H1 (cell line): ENCODE data around the gene SIDT1. TPM values are rescaled to one million over a fixed set of nuclear protein-coding genes. Genes with fewer than 3 reads are reported as not detected.
A peak's percentile ranks its signal among the peaks of the same experiment; 100 is the strongest.

Source experiments
- CTCF ChIA-PET: fragments of 300-600 bp; sonication (Branson Sonifier 250); formaldehyde crosslinking; loops from one replicate; lab custom pipeline; 2021; ENCODE audit not compliant: partially characterized antibody; lab: Charles Lee
- POLR2A ChIA-PET: fragments of 300-600 bp; sonication (Branson Sonifier 250); formaldehyde crosslinking; loops from one replicate; lab custom pipeline; 2021; ENCODE audit warnings: inconsistent platforms; ENCODE audit not compliant: partially characterized antibody; lab: Charles Lee
- DNase-seq, 2 experiments: peaks; one replicate each; pipeline versions ENCODE4 v3.0.0 to v3.0.0-alpha.2; 2010 to 2022; ENCODE audit warnings: low spot score in 2 of 2, low read depth in 1 of 2, mixed read lengths in 1 of 2
- FAIRE-seq: peaks from 2 replicates; lab custom pipeline; 2011; peaks lifted over from hg19 to GRCh38; lab: Jason Lieb, UNC
- H2AFZ ChIP-seq: 2 replicates; pipeline ENCODE4 v1.8.1; 2012; ENCODE audit warnings: low read length, inconsistent platforms
- H2AK5ac ChIP-seq: 2 replicates; pipeline ENCODE4 v1.6.1; 2013; ENCODE audit warnings: low read depth, low read length
- H2BK120ac ChIP-seq: replicated peaks from 2 replicates; pipeline ENCODE3; 2013; ENCODE audit warnings: low read depth, low read length, inconsistent platforms
- H2BK12ac ChIP-seq: 2 replicates; pipeline ENCODE4 v1.6.1; 2013; ENCODE audit warnings: low read depth, low read length
- H2BK15ac ChIP-seq: 2 replicates; pipeline ENCODE4 v1.6.1; 2013; ENCODE audit warnings: low read length
- H2BK20ac ChIP-seq: 2 replicates; pipeline ENCODE4 v1.6.1; 2013; ENCODE audit warnings: low read length
- H2BK5ac ChIP-seq: 2 replicates; pipeline ENCODE4 v1.6.1; 2013; ENCODE audit warnings: low read depth, low read length
- H3K14ac ChIP-seq: 2 replicates; pipeline ENCODE4 v1.6.1; 2013; ENCODE audit warnings: inconsistent platforms; ENCODE audit not compliant: insufficient read length
- H3K18ac ChIP-seq: 2 replicates; pipeline ENCODE4 v1.6.1; 2013; ENCODE audit warnings: low read length; ENCODE audit errors: extremely low read depth
- H3K23ac ChIP-seq: 2 replicates; pipeline ENCODE4 v1.6.1; 2013; ENCODE audit warnings: inconsistent platforms; ENCODE audit not compliant: insufficient read length
- H3K23me2 ChIP-seq: 2 replicates; pipeline ENCODE4 v1.6.1; 2013; ENCODE audit warnings: low read depth, low read length
- H3K27ac ChIP-seq: 2 replicates; pipeline ENCODE4 v1.6.1; 2011; ENCODE audit warnings: low read depth, low read length, inconsistent platforms
- H3K27me3 ChIP-seq, 4 experiments: replicated peaks in 1 of 4; 1 replicate in 1 of 4; 2 replicates in 3 of 4; pipeline versions ENCODE4 v1.6.1 to v1.8.1; 2011 to 2013; ENCODE audit warnings: low read length in 3 of 4, mild to moderate bottlenecking in 3 of 4, inconsistent platforms in 2 of 4, mixed read lengths in 2 of 4, moderate library complexity in 1 of 4; ENCODE audit not compliant: control insufficient read depth in 3 of 4, insufficient read depth in 3 of 4; ENCODE audit errors: extremely low read depth in 1 of 4
- H3K36me3 ChIP-seq, 4 experiments: 2 replicates each; pipeline versions ENCODE4 v1.6.1 to v1.8.1; 2011 to 2013; ENCODE audit warnings: mild to moderate bottlenecking in 4 of 4, low read length in 3 of 4, moderate library complexity in 2 of 4, control low read depth in 1 of 4, inconsistent platforms in 1 of 4; ENCODE audit not compliant: insufficient read depth in 4 of 4, control insufficient read depth in 2 of 4
- H3K4ac ChIP-seq: replicated peaks from 2 replicates; pipeline ENCODE3; 2013; ENCODE audit warnings: low read length, low read depth, mixed read lengths, inconsistent platforms; ENCODE audit not compliant: insufficient read length
- H3K4me1 ChIP-seq, 4 experiments: replicated peaks in 1 of 4; 1 replicate in 1 of 4; 2 replicates in 3 of 4; pipeline versions ENCODE4 v1.6.1 to v1.8.1; 2011 to 2013; ENCODE audit warnings: low read length in 3 of 4, inconsistent platforms in 2 of 4, mixed read lengths in 1 of 4; ENCODE audit not compliant: insufficient read depth in 4 of 4, control insufficient read depth in 3 of 4
- H3K4me2 ChIP-seq, 2 experiments: 2 replicates each; pipeline versions ENCODE4 v1.6.1 to v1.8.1; 2011 to 2013; ENCODE audit warnings: low read depth in 2 of 2, low read length in 2 of 2, control low read depth in 1 of 2, inconsistent platforms in 1 of 2, mild to moderate bottlenecking in 1 of 2; ENCODE audit not compliant: insufficient read depth in 1 of 2
- H3K4me3 ChIP-seq, 4 experiments: fragments of 200-600, 300-600 bp in 1 of 4; sonication (generic), shearing (Covaris generic), sonication (Bioruptor Twin) in 1 of 4; 2 replicates each; pipeline versions ENCODE4 v1.5.1 to v1.8.1; 2011 to 2016; ENCODE audit warnings: low read length in 4 of 4, low read depth in 3 of 4, control low read depth in 2 of 4, inconsistent platforms in 2 of 4, mild to moderate bottlenecking in 2 of 4, mixed read lengths in 1 of 4, moderate library complexity in 1 of 4; ENCODE audit not compliant: insufficient read depth in 2 of 4; ENCODE audit errors: extremely low read depth in 1 of 4
- H3K56ac ChIP-seq: replicated peaks from 2 replicates; pipeline ENCODE3; 2013; ENCODE audit warnings: low read depth, mild to moderate bottlenecking, mixed read lengths, low read length, inconsistent platforms; ENCODE audit not compliant: insufficient read length
- H3K79me1 ChIP-seq: 2 replicates; pipeline ENCODE4 v1.6.1; 2013; ENCODE audit warnings: low read depth, low read length, control low read depth
- H3K79me2 ChIP-seq, 2 experiments: 2 replicates each; pipeline versions ENCODE4 v1.6.1 to v1.8.1; 2012 to 2013; ENCODE audit warnings: low read length in 2 of 2, mild to moderate bottlenecking in 2 of 2, inconsistent platforms in 1 of 2; ENCODE audit not compliant: insufficient read depth in 2 of 2, control insufficient read depth in 1 of 2
- H3K9ac ChIP-seq, 4 experiments: replicated peaks in 1 of 4; 1 replicate in 1 of 4; 2 replicates in 3 of 4; pipeline versions ENCODE4 v1.6.1 to v1.8.1; 2011 to 2013; ENCODE audit warnings: low read depth in 3 of 4, low read length in 3 of 4, control low read depth in 2 of 4, mild to moderate bottlenecking in 2 of 4, moderate library complexity in 2 of 4, inconsistent platforms in 1 of 4; ENCODE audit errors: extremely low read depth in 1 of 4
- H3K9me3 ChIP-seq, 2 experiments: 2 replicates each; pipeline versions ENCODE4 v1.6.1 to v1.8.1; 2012 to 2013; ENCODE audit warnings: mild to moderate bottlenecking in 2 of 2, moderate library complexity in 2 of 2, control low read depth in 1 of 2, inconsistent platforms in 1 of 2, low read depth in 1 of 2, low read length in 1 of 2, mixed read lengths in 1 of 2; ENCODE audit not compliant: insufficient read depth in 2 of 2
- H4K20me1 ChIP-seq, 2 experiments: replicated peaks in 1 of 2; 2 replicates each; pipeline versions ENCODE3 to v1.8.1; 2011 to 2013; ENCODE audit warnings: inconsistent platforms in 2 of 2, low read length in 2 of 2, mild to moderate bottlenecking in 1 of 2; ENCODE audit not compliant: insufficient read depth in 2 of 2, control insufficient read depth in 1 of 2
- H4K5ac ChIP-seq: 2 replicates; pipeline ENCODE4 v1.6.1; 2013; ENCODE audit warnings: low read length, low read depth, mixed read lengths, inconsistent platforms; ENCODE audit not compliant: insufficient read length
- H4K8ac ChIP-seq: 2 replicates; pipeline ENCODE4 v1.8.0; 2013; ENCODE audit warnings: mild to moderate bottlenecking, moderate library complexity, low read length, inconsistent platforms; ENCODE audit not compliant: insufficient read depth; ENCODE audit errors: extremely low read depth
- H4K91ac ChIP-seq: replicated peaks from 2 replicates; pipeline ENCODE3; 2013; ENCODE audit warnings: low read length, mixed read lengths, inconsistent platforms; ENCODE audit not compliant: insufficient read length
- BACH1 ChIP-seq: IDR thresholded peaks from 2 replicates; pipeline ENCODE4 v1.6.1; 2012; ENCODE audit warnings: low read length, improper control_type of control experiment
- EZH2 ChIP-seq: fragments of 200-600 bp; sonication (generic); IDR thresholded peaks from 2 replicates; pipeline ENCODE4 v1.7.1; 2012; ENCODE audit warnings: low read depth, mild to moderate bottlenecking, moderate library complexity, low read length, inconsistent platforms; ENCODE audit not compliant: severe bottlenecking
- WGBS, 2 experiments: shearing (Covaris generic) in 1 of 2; methylation state at CpG; one replicate each; pipeline versions ENCODE4 v1.1.6 to v1.1.7; 2013 to 2015; ENCODE audit warnings: low lambda C conversion rate in 2 of 2, mixed read lengths in 2 of 2, inconsistent platforms in 1 of 2, low coverage in 1 of 2, missing lambda C conversion rate in 1 of 2; ENCODE audit not compliant: insufficient replicate concordance in 2 of 2, insufficient coverage in 1 of 2, insufficient read length in 1 of 2; ENCODE audit errors: extremely low coverage in 1 of 2, missing lambda C conversion rate in 1 of 2; 5-methylcytosine and 5-hydroxymethylcytosine counted together
- polyA plus RNA-seq, 7 experiments: library from polyadenylated mRNA; depleted of rRNA in 3 of 7; stranded (reverse) in 5 of 7; unstranded in 2 of 7; fragments of >200 nt in 5 of 7; fragments of 200-250 nt in 2 of 7; gene quantifications; 1 replicate in 5 of 7; 2 replicates in 1 of 7; 4 replicates in 1 of 7; pipeline versions ENCODE4 v1.2.1 to v1.2.3, GENCODE V29; 2011 to 2013; ENCODE audit warnings: missing spikeins in 2 of 7, mixed read lengths in 2 of 7
- total RNA-seq: library from RNA; stranded (reverse); fragmentation: NEBNext Ultra II Directional; extraction: Animal tissue kit (Norgen Biotek cat#: 25700); gene quantifications from 2 replicates; pipeline ENCODE4 v1.2.1, GENCODE V29; 2021

Gene SIDT1
- total and polyA plus RNA-seq, 2 of the 8 experiments (the other 6 are each of a cell fraction or from before 2014, with no cell fraction given) = 0.06 TPM; not detected in 1

DNA sequence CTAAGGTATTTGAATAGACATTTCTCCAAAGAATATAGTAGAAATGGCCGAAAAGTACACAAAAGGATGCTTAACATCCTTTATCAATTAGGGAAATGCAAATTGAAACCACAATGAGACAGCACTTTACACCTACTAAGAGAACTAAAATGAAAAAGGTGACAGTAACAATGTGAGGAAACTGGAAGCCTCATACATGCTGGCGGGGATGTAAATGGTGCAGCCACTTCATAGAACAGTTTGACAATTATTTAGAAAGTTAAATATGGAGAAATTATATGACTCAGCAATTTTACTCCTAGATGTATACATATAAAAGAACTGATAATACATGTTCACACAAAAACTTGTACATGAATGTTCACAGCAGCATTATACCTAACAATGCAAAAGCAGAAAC lies 30.8 kb upstream of the SIDT1 start:
- H3K27me3 ChIP-seq = no peaks in the 10 kb centered on the region
- no peak overlapping the region for H3K9ac ChIP-seq
- H3K4me3 ChIP-seq = no peak overlapping the region
- DNase-seq (no peak), FAIRE-seq (no peak)
- H3K4ac ChIP-seq = no peak overlapping the region
- H2AFZ ChIP-seq = no peak overlapping the region
- H4K5ac ChIP-seq = no peak overlapping the region
- H2BK20ac ChIP-seq = no peak overlapping the region
- H3K27ac ChIP-seq = no peak overlapping the region
- H2BK12ac ChIP-seq = no peak overlapping the region
- no peak overlapping the region for H3K14ac ChIP-seq
- ChIA-PET CTCF (interaction anchor here (1.6 kb wide), 1 partner anchor 9 kb away, joined by 6 read pairs; no protein-coding TSS in a partner anchor), POLR2A (no interaction called here)
- no peak overlapping the region for H2BK15ac ChIP-seq
- H3K18ac ChIP-seq = no peak overlapping the region
- TF ChIP-seq EZH2 (no peak), BACH1 (peak; percentile 83)
- WGBS, 2 experiments = 85% methylated on average over 2 of the region's 2 CpGs; no CpG with 5 or more reads in 1 of the 2 experiments
- H2AK5ac ChIP-seq = no peak overlapping the region
- H3K79me2 ChIP-seq = no peaks in the 10 kb centered on the region
- no peak overlapping the region for H3K23ac ChIP-seq
- H3K9me3 ChIP-seq = no peaks in the 10 kb centered on the region
- H3K56ac ChIP-seq = no peak overlapping the region
- no peak overlapping the region for H3K4me2 ChIP-seq
- H4K20me1 ChIP-seq = no peaks in the 10 kb centered on the region
- no peaks in the 10 kb centered on the region for H3K4me1 ChIP-seq
- no peaks in the 10 kb centered on the region for H3K23me2 ChIP-seq
- no peak overlapping the region for H4K91ac ChIP-seq
- H3K36me3 ChIP-seq = peaks cover 0 to 4% (median 0%) of the 10 kb centered on the region in 4 experiments; a peak in 2 of 8 replicates
- no peak overlapping the region for H4K8ac ChIP-seq
- no peaks in the 10 kb centered on the region for H3K79me1 ChIP-seq
- H2BK120ac ChIP-seq = no peak overlapping the region
- H2BK5ac ChIP-seq = no peak overlapping the region
